Uterus (tissue), 2 donors: ENCODE data around the gene SLC29A1.

Experiments used
- CTCF ChIP-seq, 4 experiments: fragments of 200-600 bp in 2 of 4; fragments of 450-650 bp in 2 of 4; sonication (generic) in 2 of 4; IDR thresholded peaks; one replicate each; pipeline ENCODE4 v1.5.1; 2016 to 2019; ENCODE audit warnings: antibody characterized with exemption in 4 of 4, mild to moderate bottlenecking in 2 of 4, moderate library complexity in 1 of 4
- POLR2A ChIP-seq, 2 donors: fragments of 450-650 bp; IDR thresholded peaks; one replicate each; pipeline ENCODE4 v1.6.1; 2016; ENCODE audit warnings: antibody characterized with exemption in 2 of 2, mild to moderate bottlenecking in 1 of 2, moderate library complexity in 1 of 2

GRCh38 chr6:44258921-44259320 is 35.5 kb downstream of the SLC29A1 start:
- TF ChIP-seq CTCF (IDR thresholded peaks at IDR 0.05) (no peak), POLR2A (IDR thresholded peaks at IDR 0.05) (no peak)
